HepG2 (cell line): ENCODE data around the gene IRF7. TPM values are rescaled to one million over a fixed set of nuclear protein-coding genes. Genes with fewer than 3 reads are reported as not detected.

Experiments
- ATAC-seq: fragments of 200-7000 bp; cut with Tn5 transposase; 3 replicates; pipeline ENCODE4 v1.9.1; 2020; ENCODE audit warnings: mild to moderate bottlenecking, moderate library complexity
- BruUV-seq: library from RNA; stranded (reverse); fragments of 400-500 nt; replicated peaks from 2 replicates; lab custom pipeline; 2021; lab: Mats Ljungman, UMichigan
- CTCF ChIA-PET: fragments of 300-600 bp; formaldehyde crosslinking; extraction: SDS; loops from one replicate; lab custom pipeline; 2021; ENCODE audit warnings: low total read pairs, inconsistent platforms, low intra/inter-chr PET ratio; lab: Yijun Ruan, JAX
- POLR2A ChIA-PET: fragments of 350-600 bp; sonication (Branson Sonifier 250); formaldehyde crosslinking; loops from one replicate; lab custom pipeline; 2020; ENCODE audit warnings: antibody characterized with exemption, inconsistent platforms; lab: Yijun Ruan, JAX
- DNase-seq: peaks from one replicate; pipeline ENCODE4 v3.0.0-alpha.2; 2015; ENCODE audit warnings: low spot score
- FAIRE-seq: peaks from 3 replicates; lab custom pipeline; 2011; peaks lifted over from hg19 to GRCh38; lab: Jason Lieb, UNC
- H2AFZ ChIP-seq: one replicate; pipeline ENCODE4 v1.6.1; 2011; ENCODE audit warnings: low read length, inconsistent platforms
- H3K27ac ChIP-seq: fragments of 300-600 bp; 3 replicates; pipeline ENCODE4 v1.8.0; 2011; ENCODE audit warnings: mixed run types, mild to moderate bottlenecking, mixed read lengths, low read length, inconsistent platforms; ENCODE audit not compliant: insufficient read depth; ENCODE audit errors: extremely low read length
- H3K27me3 ChIP-seq, 2 experiments: fragments of 200-600 bp in 1 of 2; 2 replicates in 1 of 2; 3 replicates in 1 of 2; pipeline versions ENCODE4 v1.6.0 to v1.8.0; 2011; ENCODE audit warnings: low read length in 2 of 2, mild to moderate bottlenecking in 2 of 2, moderate library complexity in 2 of 2, inconsistent platforms in 1 of 2; ENCODE audit not compliant: insufficient read depth in 2 of 2, control insufficient read depth in 1 of 2
- H3K36me3 ChIP-seq, 2 experiments: fragments of 200-600 bp in 1 of 2; replicated peaks in 1 of 2; 2 replicates in 1 of 2; 3 replicates in 1 of 2; pipeline versions ENCODE4 v1.5.1 to v1.8.0; 2011; ENCODE audit warnings: low read length in 2 of 2, inconsistent platforms in 1 of 2; ENCODE audit not compliant: insufficient read depth in 2 of 2, control insufficient read depth in 1 of 2
- H3K4me1 ChIP-seq: 2 replicates; pipeline ENCODE4 v1.5.1; 2012; ENCODE audit warnings: low read length, inconsistent platforms; ENCODE audit not compliant: insufficient read depth
- H3K4me2 ChIP-seq: 2 replicates; pipeline ENCODE4 v1.6.0; 2011; ENCODE audit warnings: low read depth, low read length, inconsistent platforms
- H3K4me3 ChIP-seq, 3 experiments: fragments of 200-600 bp in 1 of 3; sonication (generic), shearing (Covaris generic) in 1 of 3; replicated peaks in 1 of 3; 2 replicates each; pipeline ENCODE4 v1.5.1; 2011 to 2016; ENCODE audit warnings: low read length in 3 of 3, inconsistent platforms in 2 of 3, low read depth in 2 of 3, mild to moderate bottlenecking in 2 of 3, control low read depth in 1 of 3, mixed read lengths in 1 of 3; ENCODE audit not compliant: insufficient read depth in 1 of 3
- H3K79me2 ChIP-seq: one replicate; pipeline ENCODE4 v1.6.1; 2011; ENCODE audit warnings: low read length, inconsistent platforms; ENCODE audit not compliant: insufficient read depth
- H3K9ac ChIP-seq: 2 replicates; pipeline ENCODE4 v1.6.0; 2011; ENCODE audit warnings: mild to moderate bottlenecking, low read depth, low read length, inconsistent platforms; ENCODE audit not compliant: insufficient read depth
- H3K9me3 ChIP-seq: 2 replicates; pipeline ENCODE4 v1.5.1; 2012; ENCODE audit warnings: mild to moderate bottlenecking, low read length
- H4K20me1 ChIP-seq: 2 replicates; pipeline ENCODE4 v1.6.0; 2011; ENCODE audit warnings: inconsistent platforms, mild to moderate bottlenecking, low read length, moderate library complexity; ENCODE audit not compliant: insufficient read depth
- AGO2 ChIP-seq: fragments of 200-400 bp; formaldehyde crosslinking; optimal IDR thresholded peaks from 2 replicates; pipeline ENCODE3; 2017; ENCODE audit warnings: mild to moderate bottlenecking, low read depth, low read length, moderate library complexity
- CAMTA2 ChIP-seq: sonication (generic); formaldehyde crosslinking; IDR thresholded peaks from 2 replicates; pipeline ENCODE4 v1.4.0; 2020; ENCODE audit warnings: mild to moderate bottlenecking, missing genetic modification reagents, borderline replicate concordance
- CBX2 ChIP-seq, 2 experiments: fragments of 200-600 bp in 1 of 2; sonication (generic); formaldehyde crosslinking in 1 of 2; IDR thresholded peaks; 2 replicates each; pipeline versions ENCODE4 v1.7.0 to v1.8.1; 2018 to 2022; ENCODE audit warnings: low read depth in 2 of 2, low read length in 1 of 2, mild to moderate bottlenecking in 1 of 2, missing genetic modification reagents in 1 of 2
- ERF ChIP-seq: IDR thresholded peaks from 2 replicates; pipeline ENCODE4 v1.6.1; 2018; ENCODE audit warnings: missing biosample characterization, missing genetic modification reagents
- HDAC2 ChIP-seq: sonication (generic); formaldehyde crosslinking; IDR thresholded peaks from 2 replicates; pipeline ENCODE4 v1.4.0; 2020; ENCODE audit warnings: missing genetic modification reagents
- MLX ChIP-seq: IDR thresholded peaks from 2 replicates; pipeline ENCODE4 v1.6.1; 2016
- NFRKB ChIP-seq: fragments of 450-650 bp; IDR thresholded peaks from 2 replicates; pipeline ENCODE4 v1.6.1; 2017
- PHF20 ChIP-seq: sonication (generic); formaldehyde crosslinking; IDR thresholded peaks from 2 replicates; pipeline ENCODE4 v1.5.0; 2020; ENCODE audit warnings: mild to moderate bottlenecking, missing genetic modification reagents
- RELA ChIP-seq: sonication (generic); formaldehyde crosslinking; IDR thresholded peaks from 2 replicates; pipeline ENCODE4 v1.4.0; 2020; ENCODE audit warnings: missing genetic modification reagents
- RXRA ChIP-seq: sonication (generic); formaldehyde crosslinking; IDR thresholded peaks from 2 replicates; pipeline ENCODE4 v1.5.1; 2020; ENCODE audit warnings: missing genetic modification reagents
- SATB2 ChIP-seq: sonication (generic); formaldehyde crosslinking; IDR thresholded peaks from 2 replicates; pipeline ENCODE4 v1.5.0; 2020; ENCODE audit warnings: missing genetic modification reagents
- SMAD3 ChIP-seq: sonication (generic); formaldehyde crosslinking; IDR thresholded peaks from 2 replicates; pipeline ENCODE4 v1.4.0; 2020; ENCODE audit warnings: missing genetic modification reagents
- THYN1 ChIP-seq: sonication (generic); formaldehyde crosslinking; IDR thresholded peaks from 2 replicates; pipeline ENCODE4 v1.8.1; 2023; ENCODE audit warnings: low read depth, mild to moderate bottlenecking, moderate library complexity, missing genetic modification reagents, borderline replicate concordance
- ZBTB25 ChIP-seq: IDR thresholded peaks from 2 replicates; pipeline ENCODE4 v1.6.1; 2018; ENCODE audit warnings: missing genetic modification reagents
- ZIK1 ChIP-seq: sonication (generic); formaldehyde crosslinking; IDR thresholded peaks from 2 replicates; pipeline ENCODE4 v1.5.0; 2020; ENCODE audit warnings: mild to moderate bottlenecking, low read depth, missing genetic modification reagents, borderline replicate concordance
- ZKSCAN5 ChIP-seq: sonication (generic); formaldehyde crosslinking; IDR thresholded peaks from 2 replicates; pipeline ENCODE4 v1.5.1; 2020; ENCODE audit warnings: mild to moderate bottlenecking, missing genetic modification reagents
- ZKSCAN8 ChIP-seq: IDR thresholded peaks from 2 replicates; pipeline ENCODE4 v1.6.1; 2016; ENCODE audit warnings: borderline replicate concordance, missing genetic modification reagents, missing compliant biosample characterization
- ZNF12 ChIP-seq: sonication (generic); formaldehyde crosslinking; IDR thresholded peaks from 2 replicates; pipeline ENCODE4 v1.5.0; 2020; ENCODE audit warnings: missing genetic modification reagents
- ZNF556 ChIP-seq: sonication (generic); formaldehyde crosslinking; IDR thresholded peaks from 2 replicates; pipeline ENCODE4 v1.4.0; 2020; ENCODE audit warnings: mild to moderate bottlenecking, missing genetic modification reagents, borderline replicate concordance
- ZNF576 ChIP-seq: sonication (generic); formaldehyde crosslinking; IDR thresholded peaks from 2 replicates; pipeline ENCODE4 v1.4.0; 2020; ENCODE audit warnings: mild to moderate bottlenecking, missing genetic modification reagents
- WGBS: methylation state at CpG from one replicate; pipeline ENCODE4 v1.1.6; 2017; ENCODE audit warnings: low lambda C conversion rate; 5-methylcytosine and 5-hydroxymethylcytosine counted together
- in situ Hi-C: cut with HindIII; loops from 2 replicates; pipeline ENCODE4 v1.10.0; 2017; ENCODE audit warnings: low pct_unique_long_range_greater_than_20kb; ENCODE audit not compliant: extremely low pct_ligation_motif_present
- intact Hi-C: fragments of 100-400 bp; cut with micrococcal nuclease; formaldehyde crosslinking; loops from one replicate; pipeline ENCODE4 v1.10.0; 2022; ENCODE audit not compliant: unreplicated experiment
- polyA plus RNA-seq, 8 experiments: library from polyadenylated mRNA; depleted of rRNA in 3 of 8; stranded (reverse) in 7 of 8; unstranded in 1 of 8; fragments of >200 nt; fragmentation: Illumina TruSeq in 4 of 8; extraction: Trizol in 4 of 8; gene quantifications; 2 replicates each; pipeline versions ENCODE4 v1.2.1 to v1.2.3, GENCODE V29; 2011 to 2016; ENCODE audit warnings: low read depth in 4 of 8, missing spikeins in 1 of 8, mixed read lengths in 1 of 8; ENCODE audit not compliant: insufficient read depth in 1 of 8
- total RNA-seq, 5 experiments: library from RNA; depleted of rRNA; stranded (reverse); fragments of >200 nt; fragmentation: Illumina TruSeq; extraction: Trizol; gene quantifications; 2 replicates each; pipeline ENCODE4 v1.2.3, GENCODE V29; 2016; ENCODE audit warnings: low read depth in 1 of 5
- TF ChIP-seq, protein P1 (sequence below): sonication (generic); formaldehyde crosslinking; IDR thresholded peaks from 2 replicates; pipeline ENCODE4 v1.4.0; 2020; ENCODE audit warnings: missing genetic modification reagents, borderline replicate concordance

Gene IRF7
- total and polyA plus RNA-seq, 2 of the 13 experiments (the other 11 are each of a cell fraction or from before 2014, with no cell fraction given), result not detected

DNA sequence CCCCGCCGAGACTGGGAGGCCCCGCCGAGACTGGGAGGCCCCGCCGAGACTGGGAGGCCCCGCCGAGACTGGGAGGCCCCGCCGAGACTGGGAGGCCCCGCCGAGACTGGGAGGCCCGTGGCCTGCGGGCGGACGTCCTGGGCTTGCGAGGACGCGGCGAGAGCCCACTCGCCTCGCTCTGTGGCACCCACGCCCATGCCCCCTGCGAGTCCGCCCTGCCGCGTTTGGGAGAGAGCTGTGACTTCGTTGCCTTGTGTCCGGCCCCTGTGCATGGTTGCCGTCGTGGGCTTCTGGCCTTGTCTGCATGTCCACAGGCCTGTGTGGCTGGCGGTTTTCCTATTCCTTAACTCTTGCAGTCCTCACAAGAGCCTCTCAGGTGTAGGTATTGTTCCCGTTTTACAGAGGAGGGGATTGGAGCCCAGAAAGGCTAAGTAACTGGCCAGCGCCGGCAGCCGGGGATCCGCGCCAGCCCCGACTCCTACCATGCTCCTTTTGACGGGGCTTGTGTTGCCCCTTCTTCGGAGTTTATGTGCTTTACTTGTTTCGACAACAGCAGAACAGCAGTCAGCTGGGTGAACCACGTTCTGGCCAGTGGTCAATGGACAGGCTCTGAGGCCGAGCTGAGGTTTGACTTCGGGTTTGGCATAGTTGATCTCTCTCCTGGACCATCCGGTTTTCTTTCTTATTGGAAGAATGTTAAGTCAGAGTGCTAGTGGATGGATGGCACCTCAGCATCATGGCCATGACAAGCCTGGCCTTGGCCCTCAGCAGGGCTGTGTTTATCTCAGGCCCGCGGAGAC lies 38.7 kb downstream of the IRF7 start:
- Histone ChIP-seq H3K9ac (peak overlapping the region; percentile 100), H2AFZ (no peak overlapping the region), H3K27ac (peak overlapping the region; percentile 80), H3K4me1 (peaks cover 57% of the 10 kb centered on the region), H3K4me3 (peak overlapping the region; percentile 78 to 100 (median 92)), H3K9me3 (no peaks in the 10 kb centered on the region), H3K79me2 (peaks cover 52% of the 10 kb centered on the region), H3K36me3 (peaks cover 8 to 13% of the 10 kb centered on the region in 2 experiments; a peak in 4 of 5 replicates), H3K27me3 (no peaks in the 10 kb centered on the region; a peak in 2 of 5 replicates), H4K20me1 (peaks cover 43% of the 10 kb centered on the region), H3K4me2 (peak overlapping the region; percentile 94)
- 2% methylated on average over 23 of the region's 48 CpGs for WGBS
- in situ Hi-C loops, result no loop called here
- DNase-seq (no peak), ATAC-seq (no peak), FAIRE-seq (no peak)
- ChIA-PET CTCF (no interaction called here), POLR2A (interaction anchor here (0.7 to 2.5 kb wide), 3 partner anchors 11 to 24 kb away, joined by 3 to 33 read pairs (median 9); no protein-coding TSS in a partner anchor)
- intact Hi-C loops, result no loop called here
- BruUV-seq, result no TSS peak
- TF ChIP-seq ZKSCAN8 (CRISPR knock-in tag) (no peak), SMAD3 (CRISPR knock-in tag) (no peak), AGO2 (peak; percentile 65), ZIK1 (CRISPR knock-in tag) (no peak), ZKSCAN5 (CRISPR knock-in tag) (no peak), NFRKB (no peak), SATB2 (CRISPR knock-in tag) (no peak), HDAC2 (CRISPR knock-in tag) (no peak), ZBTB25 (CRISPR knock-in tag) (no peak), ERF (CRISPR knock-in tag) (no peak), THYN1 (CRISPR knock-in tag) (no peak), PHF20 (0 out of 2 replicates have a peak, but pooled peaks have one; percentile 5), RXRA (no peak), ZNF556 (no peak), RELA (CRISPR knock-in tag) (no peak), CAMTA2 (CRISPR knock-in tag) (no peak), CBX2 (IDR thresholded peaks at IDR 0.05; ENCODE audit: low read depth, low read length) (no peak), CBX2 (CRISPR knock-in tag; IDR thresholded peaks at IDR 0.05; ENCODE audit: low read depth) (no peak), ZNF12 (no peak), MLX (no peak), ZNF576 (CRISPR knock-in tag) (no peak)
- TF ChIP-seq, protein P1, sequence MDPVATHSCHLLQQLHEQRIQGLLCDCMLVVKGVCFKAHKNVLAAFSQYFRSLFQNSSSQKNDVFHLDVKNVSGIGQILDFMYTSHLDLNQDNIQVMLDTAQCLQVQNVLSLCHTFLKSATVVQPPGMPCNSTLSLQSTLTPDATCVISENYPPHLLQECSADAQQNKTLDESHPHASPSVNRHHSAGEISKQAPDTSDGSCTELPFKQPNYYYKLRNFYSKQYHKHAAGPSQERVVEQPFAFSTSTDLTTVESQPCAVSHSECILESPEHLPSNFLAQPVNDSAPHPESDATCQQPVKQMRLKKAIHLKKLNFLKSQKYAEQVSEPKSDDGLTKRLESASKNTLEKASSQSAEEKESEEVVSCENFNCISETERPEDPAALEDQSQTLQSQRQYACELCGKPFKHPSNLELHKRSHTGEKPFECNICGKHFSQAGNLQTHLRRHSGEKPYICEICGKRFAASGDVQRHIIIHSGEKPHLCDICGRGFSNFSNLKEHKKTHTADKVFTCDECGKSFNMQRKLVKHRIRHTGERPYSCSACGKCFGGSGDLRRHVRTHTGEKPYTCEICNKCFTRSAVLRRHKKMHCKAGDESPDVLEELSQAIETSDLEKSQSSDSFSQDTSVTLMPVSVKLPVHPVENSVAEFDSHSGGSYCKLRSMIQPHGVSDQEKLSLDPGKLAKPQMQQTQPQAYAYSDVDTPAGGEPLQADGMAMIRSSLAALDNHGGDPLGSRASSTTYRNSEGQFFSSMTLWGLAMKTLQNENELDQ (CRISPR knock-in tag), result no peak
